ENCODE measurements around the gene INPP4B.

INPP4B gene

GRCh38 chr4:142129931-142130330 lies 716.2 kb downstream of the INPP4B start:
- TF ChIP-seq CTCF (IDR thresholded peaks at IDR 0.05; ENCODE audit: insufficient read depth, low read length, missing control alignments) = no peak
- ChIA-PET CTCF (interaction anchor here (1.7 kb wide), 1 partner anchor 711 kb away, joined by 5 read pairs; no protein-coding TSS in a partner anchor), POLR2A (no interaction called here)
- no peak overlapping the region for H3K4me3 ChIP-seq (ENCODE audit: low read depth, low read length)
- DNase-seq (ENCODE audit: low read depth, low spot score) = no peak

- no peak for DNase-seq (ENCODE audit: low read depth, low spot score)
- POLR2A ChIA-PET = no interaction called here
- CTCF ChIA-PET = interaction anchor here (1.3 to 1.7 kb wide), 2 partner anchors 12 to 712 kb away, joined by 4 to 5 read pairs; no protein-coding TSS in a partner anchor
- no peak overlapping the region for H3K4me3 ChIP-seq (ENCODE audit: low read depth, low read length)
- TF ChIP-seq CTCF (IDR thresholded peaks at IDR 0.05; ENCODE audit: insufficient read depth, low read length, missing control alignments) = no peak
Measured at GRCh38 chr4:142129473-142129872, 716.6 kb downstream of the INPP4B start.

- no peak for TF ChIP-seq CTCF (IDR thresholded peaks at IDR 0.05; ENCODE audit: insufficient read depth, low read length, missing control alignments)
- DNase-seq (ENCODE audit: low read depth, low spot score) = peak; percentile 4
- ChIA-PET POLR2A (no interaction called here), CTCF (interaction anchor here (0.7 to 1.7 kb wide), 10 partner anchors 12 to 717 kb away, joined by 3 to 12 read pairs (median 3); no protein-coding TSS in a partner anchor)
- no peak overlapping the region for H3K4me3 ChIP-seq (ENCODE audit: low read depth, low read length)
Measured at GRCh38 chr4:142128529-142128928, 717.6 kb downstream of the INPP4B start.

GRCh38 chr4:142126890-142127497 lies 719.1 kb downstream of the INPP4B start:
- DNase-seq (ENCODE audit: low read depth, low spot score) = peak; percentile 40
- TF ChIP-seq CTCF (IDR thresholded peaks at IDR 0.05; ENCODE audit: insufficient read depth, low read length, missing control alignments) = peak; percentile 66
- CTCF ChIA-PET = interaction anchor here (0.7 to 1.5 kb wide), 6 partner anchors 19 to 712 kb away, joined by 3 to 5 read pairs (median 3); no protein-coding TSS in a partner anchor
- no peak overlapping the region for H3K4me3 ChIP-seq (ENCODE audit: low read depth, low read length)
- POLR2A ChIA-PET = no interaction called here

- CTCF ChIA-PET = interaction anchor here (1.2 kb wide), 1 partner anchor 15 kb away, joined by 3 read pairs; no protein-coding TSS in a partner anchor
- no peak for DNase-seq (ENCODE audit: low read depth, low spot score)
- H3K4me3 ChIP-seq (ENCODE audit: low read depth, low read length) = no peak overlapping the region
- POLR2A ChIA-PET = no interaction called here
- no peak for TF ChIP-seq CTCF (IDR thresholded peaks at IDR 0.05; ENCODE audit: insufficient read depth, low read length, missing control alignments)
Measured at GRCh38 chr4:142124874-142125273, 721.2 kb downstream of the INPP4B start.

GRCh38 chr4:142121448-142122350 lies 724.4 kb downstream of the INPP4B start:
- ChIA-PET POLR2A (no interaction called here), CTCF (interaction anchor here (1.2 to 1.4 kb wide), 3 partner anchors 21 to 776 kb away, joined by 3 read pairs; no protein-coding TSS in a partner anchor)
- no peak for DNase-seq (ENCODE audit: low read depth, low spot score)
- no peak for TF ChIP-seq CTCF (IDR thresholded peaks at IDR 0.05; ENCODE audit: insufficient read depth, low read length, missing control alignments)
- no peak overlapping the region for H3K4me3 ChIP-seq (ENCODE audit: low read depth, low read length)

Data from AG04449 (cell line).